K562 (cell line): ENCODE data around the gene ACTL9. TPM values are rescaled to one million over a fixed set of nuclear protein-coding genes. Genes with fewer than 3 reads are reported as not detected.

Experiments
- ARID3A ChIP-seq: IDR thresholded peaks from 2 replicates; pipeline ENCODE4 v1.6.1; 2012; ENCODE audit warnings: low read depth, low read length, improper control_type of control experiment, borderline replicate concordance
- CCNT2 ChIP-seq: IDR thresholded peaks from 2 replicates; pipeline ENCODE4 v1.6.1; 2011; ENCODE audit warnings: borderline replicate concordance, low read depth, mild to moderate bottlenecking, moderate library complexity, mixed read lengths, low read length; ENCODE audit not compliant: insufficient read length; ENCODE audit errors: extremely low read depth
- E4F1 ChIP-seq: fragments of 250-450 bp; sonication (Bioruptor Pico); IDR thresholded peaks from 2 replicates; pipeline ENCODE4 v1.5.0; 2021; ENCODE audit warnings: mild to moderate bottlenecking, borderline replicate concordance
- EP400 ChIP-seq: fragments of 450-650 bp; IDR thresholded peaks from 2 replicates; pipeline ENCODE4 v1.6.1; 2017; ENCODE audit warnings: antibody characterized with exemption, mild to moderate bottlenecking, moderate library complexity
- ILF3 ChIP-seq: fragments of 450-650 bp; IDR thresholded peaks from 2 replicates; pipeline ENCODE4 v1.6.1; 2018; ENCODE audit warnings: antibody characterized with exemption, mild to moderate bottlenecking, moderate library complexity, borderline replicate concordance
- LARP7 ChIP-seq: fragments of 450-650 bp; IDR thresholded peaks from 2 replicates; pipeline ENCODE4 v1.6.1; 2016
- LCOR ChIP-seq: sonication (generic); formaldehyde crosslinking; IDR thresholded peaks from 2 replicates; pipeline ENCODE4 v1.8.0; 2022; ENCODE audit warnings: mild to moderate bottlenecking, missing genetic modification reagents
- MEIS2 ChIP-seq: fragments of 450-650 bp; IDR thresholded peaks from 2 replicates; pipeline ENCODE4 v1.6.1; 2014; ENCODE audit warnings: mild to moderate bottlenecking; ENCODE audit not compliant: partially characterized antibody
- NFE2 ChIP-seq: IDR thresholded peaks from 2 replicates; pipeline ENCODE4 v1.6.1; 2014; ENCODE audit warnings: antibody characterized with exemption, low read depth
- NFIC ChIP-seq: fragments of 450-650 bp; IDR thresholded peaks from 2 replicates; pipeline ENCODE4 v1.6.1; 2017; ENCODE audit warnings: mild to moderate bottlenecking, inconsistent platforms
- NR0B1 ChIP-seq: fragments of 450-650 bp; IDR thresholded peaks from one replicate; pipeline ENCODE4 v1.6.1; 2018; ENCODE audit warnings: mild to moderate bottlenecking, moderate library complexity; ENCODE audit not compliant: partially characterized antibody
- NR2C1 ChIP-seq, 2 experiments: fragments of 450-650 bp; IDR thresholded peaks; 2 replicates each; pipeline ENCODE4 v1.6.1; 2017; ENCODE audit warnings: mild to moderate bottlenecking in 2 of 2, antibody characterized with exemption in 1 of 2, inconsistent platforms in 1 of 2, missing compliant biosample characterization in 1 of 2, missing genetic modification characterization in 1 of 2
- RHOXF2B ChIP-seq: fragments of 250-450 bp; sonication (Bioruptor Pico); conservative IDR thresholded peaks from 2 replicates; pipeline ENCODE4 v1.5.1; 2021
- ZNF24 ChIP-seq: fragments of 450-650 bp; IDR thresholded peaks from 2 replicates; pipeline ENCODE4 v1.6.1; 2016
- ZNF384 ChIP-seq: IDR thresholded peaks from 2 replicates; pipeline ENCODE4 v1.6.1; 2012; ENCODE audit warnings: low read depth, low read length, improper control_type of control experiment
- ZNF445 ChIP-seq: fragments of 250-450 bp; sonication (Bioruptor Pico); IDR thresholded peaks from 2 replicates; pipeline ENCODE4 v1.4.0; 2020; ENCODE audit warnings: low read depth, mild to moderate bottlenecking, moderate library complexity
- ZNF449 ChIP-seq: fragments of 250-450 bp; sonication (Bioruptor Pico); IDR thresholded peaks from 2 replicates; pipeline ENCODE4 v1.8.0; 2022; ENCODE audit warnings: moderate library complexity, mild to moderate bottlenecking, inconsistent platforms
- ZNF717 ChIP-seq: fragments of 250-450 bp; sonication (Bioruptor Pico); IDR thresholded peaks from 2 replicates; pipeline ENCODE4 v1.5.0; 2021
- polyA plus RNA-seq, 8 experiments: library from polyadenylated mRNA; depleted of rRNA in 4 of 8; stranded (reverse) in 5 of 8; unstranded in 3 of 8; fragments of >200 nt; fragmentation: Nextera tagmentation in 2 of 8; fragmentation: Illumina TruSeq in 1 of 8; extraction: Ambion mirVana in 2 of 8; extraction: Trizol in 1 of 8; gene quantifications; 2 replicates each; pipeline versions ENCODE4 v1.2.1 to v1.2.3, GENCODE V29; 2011 to 2014; ENCODE audit warnings: inconsistent platforms in 1 of 8, missing spikeins in 1 of 8
- total RNA-seq, 7 experiments: library from RNA; depleted of rRNA in 6 of 7; stranded (reverse); fragments of >200 nt in 6 of 7; fragmentation: Illumina TruSeq in 2 of 7; extraction: Trizol in 2 of 7; gene quantifications; 2 replicates each; pipeline versions ENCODE4 v1.2.1 to v1.2.3, GENCODE V29; 2011 to 2021; ENCODE audit warnings: low replicate concordance in 1 of 7

ACTL9 gene
- total and polyA plus RNA-seq, 9 of the 15 experiments (the other 6 are each of a cell fraction or from before 2014, with no cell fraction given), result not detected

- TF ChIP-seq ZNF449 (CRISPR knock-in tag) (no peak), NR0B1 (no peak), ZNF24 (no peak), RHOXF2B (CRISPR knock-in tag) (no peak), ZNF717 (CRISPR knock-in tag) (no peak), NFIC (no peak), CCNT2 (no peak), ZNF445 (CRISPR knock-in tag) (no peak), ZNF384 (no peak), ILF3 (no peak), NFE2 (no peak), ARID3A (no peak), E4F1 (no peak), LCOR (no peak), LARP7 (no peak), EP400 (no peak), NR2C1 (IDR thresholded peaks at IDR 0.05) (no peak), NR2C1 (tag; IDR thresholded peaks at IDR 0.05) (no peak), MEIS2 (no peak)
Measured at GRCh38 chr19:8654591-8655339, 43.8 kb downstream of the ACTL9 start (continued).
